Ascending aorta (tissue), 2 donors: ENCODE data around the gene SLC25A21. TPM values are rescaled to one million over a fixed set of nuclear protein-coding genes. Genes with fewer than 3 reads are reported as not detected.

Experiments
- DNase-seq, 2 donors: peaks; one replicate each; pipeline ENCODE4 v3.0.0-alpha.2; 2019; ENCODE audit warnings: low spot score in 2 of 2
- H3K27ac ChIP-seq, 2 donors: fragments of 200-600 bp; sonication (generic); one replicate each; pipeline ENCODE4 v1.5.1; 2016 to 2017; ENCODE audit warnings: mild to moderate bottlenecking in 1 of 2
- H3K27me3 ChIP-seq: fragments of 200-600 bp; sonication (generic); one replicate; pipeline ENCODE4 v1.5.1; 2017
- H3K36me3 ChIP-seq, 2 donors: fragments of 200-600 bp; sonication (generic); one replicate each; pipeline ENCODE4 v1.5.1; 2016
- H3K4me1 ChIP-seq, 2 donors: fragments of 200-600 bp; sonication (generic); one replicate each; pipeline ENCODE4 v1.5.1; 2016 to 2017; ENCODE audit warnings: mild to moderate bottlenecking in 1 of 2
- H3K4me3 ChIP-seq, 2 donors: fragments of 200-600 bp; sonication (generic); one replicate each; pipeline ENCODE4 v1.5.1; 2016 to 2017; ENCODE audit warnings: mild to moderate bottlenecking in 1 of 2
- H3K9me3 ChIP-seq, 2 donors: fragments of 200-600 bp; sonication (generic); one replicate each; pipeline ENCODE4 v1.5.1; 2016
- CTCF ChIP-seq, 3 experiments: fragments of 200-600 bp in 2 of 3; fragments of 450-650 bp in 1 of 3; sonication (generic) in 2 of 3; IDR thresholded peaks; one replicate each; pipeline ENCODE4 v1.5.1; 2016 to 2019; ENCODE audit warnings: antibody characterized with exemption in 3 of 3, mild to moderate bottlenecking in 1 of 3, moderate library complexity in 1 of 3
- intact Hi-C: fragments of 100-400 bp; cut with DNase I; formaldehyde crosslinking; loops from one replicate; pipeline ENCODE4 v1.15.1; 2023
- total RNA-seq: library from RNA; depleted of rRNA; stranded (reverse); fragments of >200 nt; gene quantifications from one replicate; pipeline ENCODE4 v1.1.0, GENCODE V29; 2016

SLC25A21 gene
- total RNA-seq, 1 donor from 2014 or later = not detected

- no peak for DNase-seq
- no peaks in the 10 kb centered on the region for H3K4me1 ChIP-seq
- no peak overlapping the region for H3K27ac ChIP-seq
- intact Hi-C loops = no loop called here
- H3K27me3 ChIP-seq = no peaks in the 10 kb centered on the region
- no peaks in the 10 kb centered on the region for H3K36me3 ChIP-seq
- no peak overlapping the region for H3K4me3 ChIP-seq
- H3K9me3 ChIP-seq = peaks cover 0 to 3% of the 10 kb centered on the region in 2 donors
- no peak for TF ChIP-seq CTCF (IDR thresholded peaks at IDR 0.05)
These were observed 74.3 kb downstream of the SLC25A21 start for GRCh38 chr14:37098132-37098531.

DNA sequence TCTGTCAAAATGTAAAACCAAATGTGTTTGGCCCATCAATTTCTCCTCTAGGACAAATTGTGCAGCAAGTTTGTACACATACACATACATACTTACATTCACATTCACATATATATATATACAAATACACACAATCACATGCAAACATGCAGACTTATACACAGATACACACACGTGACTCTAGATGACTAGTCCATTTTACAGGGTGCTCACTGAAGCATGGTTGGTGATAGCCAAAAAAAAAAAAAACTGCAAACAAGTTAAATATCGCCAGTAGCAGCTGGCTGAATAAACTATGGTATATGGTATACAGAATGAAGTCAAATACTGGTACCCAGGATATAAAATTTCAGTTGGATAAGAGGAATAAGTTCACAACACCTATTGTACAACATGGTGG lies 77.9 kb downstream of the SLC25A21 start:
- DNase-seq = no peak
- Histone ChIP-seq H3K9me3 (peaks cover 0 to 3% of the 10 kb centered on the region in 2 donors), H3K27me3 (no peaks in the 10 kb centered on the region), H3K27ac (no peak overlapping the region), H3K4me3 (no peak overlapping the region), H3K4me1 (no peaks in the 10 kb centered on the region), H3K36me3 (no peaks in the 10 kb centered on the region)
- intact Hi-C loops = no loop called here
- TF ChIP-seq CTCF (IDR thresholded peaks at IDR 0.05) = no peak

- no peak for TF ChIP-seq CTCF (IDR thresholded peaks at IDR 0.05)
- Histone ChIP-seq H3K4me1 (no peaks in the 10 kb centered on the region), H3K36me3 (no peaks in the 10 kb centered on the region), H3K4me3 (no peak overlapping the region), H3K27ac (no peak overlapping the region), H3K27me3 (no peaks in the 10 kb centered on the region), H3K9me3 (peaks cover 0 to 3% of the 10 kb centered on the region in 2 donors)
- no peak for DNase-seq
- intact Hi-C loops = no loop called here
These were observed 79.0 kb downstream of the SLC25A21 start for GRCh38 chr14:37093364-37093763.

- Histone ChIP-seq H3K4me3 (no peak overlapping the region), H3K27me3 (no peaks in the 10 kb centered on the region), H3K4me1 (no peaks in the 10 kb centered on the region), H3K36me3 (no peaks in the 10 kb centered on the region), H3K27ac (no peak overlapping the region), H3K9me3 (no peaks in the 10 kb centered on the region)
- intact Hi-C loops = no loop called here
- no peak for DNase-seq
- no peak for TF ChIP-seq CTCF (IDR thresholded peaks at IDR 0.05)
These were observed 80.8 kb downstream of the SLC25A21 start for GRCh38 chr14:37091651-37092050.

DNA sequence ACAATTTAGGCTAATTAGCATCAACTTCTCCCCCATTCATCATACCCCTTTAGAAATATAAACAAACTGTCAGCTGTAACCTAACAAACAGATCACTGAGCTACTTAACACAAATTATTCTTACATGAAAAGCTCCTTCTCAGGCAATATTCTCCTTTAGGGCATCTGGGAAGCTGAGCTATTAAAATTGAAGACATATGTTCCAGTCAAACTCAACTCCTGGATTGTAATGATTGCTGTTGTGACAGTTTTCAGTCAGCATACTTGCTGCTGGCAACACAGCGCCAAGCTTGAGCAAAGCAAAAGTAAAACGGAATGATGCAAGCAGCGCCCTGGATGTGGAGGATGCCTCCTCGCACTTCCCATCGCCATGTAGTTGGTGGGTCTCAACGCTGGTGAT lies 82.4 kb downstream of the SLC25A21 start:
- no peaks in the 10 kb centered on the region for H3K27me3 ChIP-seq
- TF ChIP-seq CTCF (IDR thresholded peaks at IDR 0.05) = no peak
- no peak for DNase-seq
- no peaks in the 10 kb centered on the region for H3K36me3 ChIP-seq
- no peak overlapping the region for H3K4me3 ChIP-seq
- no peaks in the 10 kb centered on the region for H3K9me3 ChIP-seq
- no peak overlapping the region for H3K27ac ChIP-seq
- intact Hi-C loops = no loop called here
- H3K4me1 ChIP-seq = no peaks in the 10 kb centered on the region

DNA sequence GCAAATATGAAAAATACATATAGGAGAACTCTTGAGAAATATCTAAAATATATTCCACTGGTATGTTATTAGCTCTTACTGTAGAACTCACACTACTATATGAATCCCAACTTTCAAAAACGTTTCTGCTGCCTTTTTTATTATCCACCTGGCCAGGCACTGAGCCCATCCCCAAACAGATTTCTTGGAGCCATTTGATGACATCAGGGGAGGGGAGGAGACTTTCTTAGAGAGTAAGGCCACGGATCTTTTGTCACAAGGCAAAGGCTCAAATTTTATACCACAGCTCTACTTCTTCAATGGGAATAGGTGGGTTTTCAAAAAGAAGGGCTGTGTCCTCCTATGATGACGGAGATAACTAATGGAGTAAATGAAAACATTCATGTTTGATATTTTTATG lies 83.0 kb downstream of the SLC25A21 start:
- Histone ChIP-seq H3K4me3 (no peak overlapping the region), H3K4me1 (no peaks in the 10 kb centered on the region), H3K27me3 (no peaks in the 10 kb centered on the region), H3K36me3 (no peaks in the 10 kb centered on the region), H3K27ac (no peak overlapping the region), H3K9me3 (no peaks in the 10 kb centered on the region)
- intact Hi-C loops = no loop called here
- DNase-seq = no peak
- no peak for TF ChIP-seq CTCF (IDR thresholded peaks at IDR 0.05)
